Peyer's patch (tissue), 4 donors: Measurements from ENCODE around the gene ZNF552. TPM values are rescaled to one million over a fixed set of nuclear protein-coding genes. Genes with fewer than 3 reads are reported as not detected.
"Not testable (repeated sequence)": the region's sequence is repeated elsewhere in the genome, so short reads cannot be mapped to it uniquely, and the experiment has no call there.

Experiments
- DNase-seq, 3 donors: peaks; one replicate each; pipeline ENCODE4 v3.0.0-alpha.2; 2017 to 2019
- H3K27ac ChIP-seq, 4 donors: fragments of 200-600 bp; sonication (generic); one replicate each; pipeline ENCODE4 v1.5.1; 2016 to 2019
- H3K27me3 ChIP-seq, 2 donors: fragments of 200-600 bp; sonication (generic); one replicate each; pipeline ENCODE4 v1.5.1; 2019
- H3K36me3 ChIP-seq, 3 donors: fragments of 200-600 bp; sonication (generic); one replicate each; pipeline ENCODE4 v1.5.1; 2016 to 2019
- H3K4me1 ChIP-seq, 4 donors: fragments of 200-600 bp; sonication (generic); one replicate each; pipeline ENCODE4 v1.5.1; 2016 to 2019
- H3K4me3 ChIP-seq, 4 donors: fragments of 200-600 bp; sonication (generic); 1 replicate in 3 of 4; 2 replicates in 1 of 4; pipeline ENCODE4 v1.5.1; 2016 to 2019; ENCODE audit warnings: mild to moderate bottlenecking in 1 of 4
- H3K9me3 ChIP-seq, 4 donors: fragments of 200-600 bp; sonication (generic); one replicate each; pipeline ENCODE4 v1.5.1; 2016 to 2019; ENCODE audit warnings: mild to moderate bottlenecking in 1 of 4
- POLR2A ChIP-seq, 2 donors: fragments of 450-650 bp; IDR thresholded peaks; one replicate each; pipeline ENCODE4 v1.5.1; 2017; ENCODE audit warnings: antibody characterized with exemption in 2 of 2, mild to moderate bottlenecking in 2 of 2, moderate library complexity in 2 of 2
- total RNA-seq, 4 donors: library from RNA; depleted of rRNA; stranded (reverse); fragments of >200 nt; gene quantifications; one replicate each; pipeline ENCODE4 v1.1.0, GENCODE V29; 2016
- TF ChIP-seq, protein P1 (sequence below), 6 experiments: fragments of 450-650 bp in 4 of 6; fragments of 200-600 bp in 2 of 6; sonication (generic) in 1 of 6; IDR thresholded peaks; one replicate each; pipeline ENCODE4 v1.5.1; 2017 to 2019; ENCODE audit warnings: antibody characterized with exemption in 6 of 6, mild to moderate bottlenecking in 3 of 6, moderate library complexity in 1 of 6

ZNF552 gene
- total RNA-seq, 4 donors from 2014 or later: 7.4 to 49.2 (median 37.4) TPM

- peaks cover 0 to 27% (median 0%) of the 10 kb centered on the region in 3 donors for H3K36me3 ChIP-seq
- no peak overlapping the region for H3K4me3 ChIP-seq
- DNase-seq: no peak
- H3K27me3 ChIP-seq: no peaks in the 10 kb centered on the region
- H3K9me3 ChIP-seq: no peaks in the 10 kb centered on the region
- no peaks in the 10 kb centered on the region for H3K4me1 ChIP-seq
- no peak overlapping the region for H3K27ac ChIP-seq
- TF ChIP-seq POLR2A (IDR thresholded peaks at IDR 0.05): no peak
- TF ChIP-seq, protein P1, sequence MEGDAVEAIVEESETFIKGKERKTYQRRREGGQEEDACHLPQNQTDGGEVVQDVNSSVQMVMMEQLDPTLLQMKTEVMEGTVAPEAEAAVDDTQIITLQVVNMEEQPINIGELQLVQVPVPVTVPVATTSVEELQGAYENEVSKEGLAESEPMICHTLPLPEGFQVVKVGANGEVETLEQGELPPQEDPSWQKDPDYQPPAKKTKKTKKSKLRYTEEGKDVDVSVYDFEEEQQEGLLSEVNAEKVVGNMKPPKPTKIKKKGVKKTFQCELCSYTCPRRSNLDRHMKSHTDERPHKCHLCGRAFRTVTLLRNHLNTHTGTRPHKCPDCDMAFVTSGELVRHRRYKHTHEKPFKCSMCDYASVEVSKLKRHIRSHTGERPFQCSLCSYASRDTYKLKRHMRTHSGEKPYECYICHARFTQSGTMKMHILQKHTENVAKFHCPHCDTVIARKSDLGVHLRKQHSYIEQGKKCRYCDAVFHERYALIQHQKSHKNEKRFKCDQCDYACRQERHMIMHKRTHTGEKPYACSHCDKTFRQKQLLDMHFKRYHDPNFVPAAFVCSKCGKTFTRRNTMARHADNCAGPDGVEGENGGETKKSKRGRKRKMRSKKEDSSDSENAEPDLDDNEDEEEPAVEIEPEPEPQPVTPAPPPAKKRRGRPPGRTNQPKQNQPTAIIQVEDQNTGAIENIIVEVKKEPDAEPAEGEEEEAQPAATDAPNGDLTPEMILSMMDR (IDR thresholded peaks at IDR 0.05): no peak
Observed at GRCh38 chr19:57841122-57841763, 26.5 kb upstream of the ZNF552 start.

DNA sequence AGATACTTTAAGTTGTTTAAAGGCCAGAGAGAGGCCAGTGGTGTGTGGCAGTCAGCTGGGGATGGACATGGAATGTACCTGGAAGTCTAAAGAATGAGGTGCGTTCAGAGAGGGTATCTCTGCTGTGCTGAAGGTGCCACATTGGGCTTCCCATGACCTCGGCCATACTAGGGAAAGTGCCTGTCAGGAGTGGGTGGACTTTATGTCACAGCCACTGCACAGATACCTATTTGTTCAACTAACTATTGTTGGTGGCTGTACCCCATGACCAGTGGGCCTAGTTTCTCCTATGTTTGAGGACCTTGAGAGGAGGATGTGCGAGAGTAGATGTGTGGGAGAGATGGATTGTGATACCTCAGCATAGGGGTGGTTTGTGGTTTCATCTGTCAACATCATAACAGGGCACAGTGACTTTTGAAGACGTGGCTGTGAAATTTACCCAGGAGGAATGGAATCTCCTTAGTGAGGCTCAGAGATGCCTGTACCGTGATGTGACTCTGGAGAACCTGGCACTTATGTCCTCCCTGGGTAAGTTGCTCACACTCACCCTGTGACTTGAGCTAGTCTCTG lies 24.0 kb upstream of the ZNF552 start:
- H3K9me3 ChIP-seq, H3K27me3 ChIP-seq, DNase-seq, H3K4me3 ChIP-seq, H3K4me1 ChIP-seq, H3K27ac ChIP-seq: not testable (repeated sequence)
- H3K36me3 ChIP-seq: peaks cover 0 to 27% (median 0%) of the 10 kb centered on the region in 3 donors

DNA sequence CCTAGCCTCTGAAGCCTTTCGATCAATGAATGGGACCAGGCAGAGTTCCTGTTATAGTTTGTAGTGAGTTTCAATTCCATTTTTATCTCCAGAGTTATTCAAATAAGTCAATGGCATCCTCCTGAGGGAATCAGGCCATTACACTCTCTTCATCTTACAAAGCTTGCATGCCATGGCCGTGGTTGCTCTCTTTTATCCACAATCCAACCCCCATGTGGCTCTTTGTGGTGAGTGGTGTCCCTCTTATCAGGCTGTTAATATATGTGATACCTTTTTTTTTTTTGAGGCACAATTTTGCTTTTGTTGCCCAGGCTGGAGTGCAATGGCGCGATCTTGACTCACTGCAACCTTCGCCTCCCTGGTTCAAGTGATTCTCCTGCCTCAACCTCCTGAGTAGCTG lies 22.3 kb upstream of the ZNF552 start:
- not testable (repeated sequence) for H3K4me3 ChIP-seq, H3K9me3 ChIP-seq, H3K4me1 ChIP-seq, H3K27me3 ChIP-seq, H3K27ac ChIP-seq, DNase-seq
- peaks cover 0 to 18% (median 0%) of the 10 kb centered on the region in 3 donors for H3K36me3 ChIP-seq

GRCh38 chr19:57830071-57830602 lies 15.4 kb upstream of the ZNF552 start, which contains the start of gene ZNF587B:
Gene ZNF587B, plus strand, starts transcription at chr19:57830299. Its CDS starts 230 bp downstream, at chr19:57830529.
- peak within 1 kb of the TSS in 1 of 4 donors; percentile 53 for H3K27ac ChIP-seq
- peaks cover 0 to 7% (median 0%) of the 10 kb centered on the region in 3 donors for H3K36me3 ChIP-seq
- H3K4me1 ChIP-seq: no peaks in the 10 kb centered on the region
- H3K27me3 ChIP-seq: no peaks in the 10 kb centered on the region
- H3K9me3 ChIP-seq: no peaks in the 10 kb centered on the region
- peak within 1 kb of the TSS in 3 of 4 donors; percentile 6 to 47 (median 34) for H3K4me3 ChIP-seq
- peak; percentile 27 to 79 (median 64) for DNase-seq
- TF ChIP-seq, protein P1 (IDR thresholded peaks at IDR 0.05): peak in 4 of 6 experiments; percentile 33 to 46 (median 40)
- TF ChIP-seq POLR2A (IDR thresholded peaks at IDR 0.05): no peak

DNA sequence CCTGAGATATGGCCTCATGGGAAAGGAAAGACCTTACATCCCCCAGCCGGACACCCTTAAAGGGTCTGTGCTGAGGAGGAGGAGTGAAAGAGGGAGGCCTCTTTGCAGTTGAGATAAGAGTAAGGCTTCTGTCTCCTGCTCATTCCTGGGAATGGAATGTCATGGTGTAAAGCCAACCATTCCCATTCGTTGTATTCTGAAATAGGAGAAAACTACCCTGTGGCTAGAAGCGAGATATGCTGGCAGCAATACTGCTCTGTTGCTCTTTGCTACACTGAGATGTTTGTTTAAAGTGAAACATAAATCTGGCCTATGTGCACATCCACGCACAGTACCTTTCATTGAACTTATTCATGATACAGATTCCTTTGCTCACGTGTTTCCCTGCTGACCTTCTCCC lies 14.6 kb upstream of the ZNF552 start:
- H3K27me3 ChIP-seq: no peaks in the 10 kb centered on the region
- H3K36me3 ChIP-seq: peaks cover 0 to 7% (median 0%) of the 10 kb centered on the region in 3 donors
- H3K4me1 ChIP-seq: peaks cover 0 to 2% (median 0%) of the 10 kb centered on the region in 4 donors
- no peak overlapping the region for H3K27ac ChIP-seq
- H3K4me3 ChIP-seq: no peak overlapping the region
- no peaks in the 10 kb centered on the region for H3K9me3 ChIP-seq
- no peak for DNase-seq
- no peak for TF ChIP-seq POLR2A (IDR thresholded peaks at IDR 0.05)
- TF ChIP-seq, protein P1 (IDR thresholded peaks at IDR 0.05): no peak

DNA sequence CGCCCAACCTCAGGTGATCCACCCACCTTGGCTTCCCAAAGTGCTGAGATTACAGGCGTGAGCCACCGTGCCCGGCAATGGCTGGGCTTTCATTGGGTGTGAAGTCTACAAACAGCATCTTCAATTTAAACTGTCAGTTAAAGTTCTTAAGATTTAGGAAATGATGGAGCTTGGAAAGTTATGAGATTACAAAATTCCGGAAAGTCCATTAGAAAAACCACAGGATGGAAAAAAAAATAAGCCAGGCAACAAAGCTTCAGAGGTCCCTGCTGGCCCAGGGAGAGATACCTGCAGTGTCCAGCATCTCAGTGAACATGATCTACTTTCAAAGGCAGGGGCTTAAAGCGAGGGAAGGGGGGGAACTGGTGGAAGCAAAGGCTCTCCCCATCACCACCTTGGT lies 10.8 kb upstream of the ZNF552 start:
- DNase-seq: no peak
- H3K4me3 ChIP-seq: no peak overlapping the region
- H3K36me3 ChIP-seq: peaks cover 0 to 7% (median 0%) of the 10 kb centered on the region in 3 donors
- no peaks in the 10 kb centered on the region for H3K27me3 ChIP-seq
- H3K9me3 ChIP-seq: no peaks in the 10 kb centered on the region
- peaks cover 0 to 17% (median 5%) of the 10 kb centered on the region in 4 donors for H3K4me1 ChIP-seq
- no peak for TF ChIP-seq POLR2A (IDR thresholded peaks at IDR 0.05)
- TF ChIP-seq, protein P1 (IDR thresholded peaks at IDR 0.05): no peak
- no peak overlapping the region for H3K27ac ChIP-seq

- H3K27me3 ChIP-seq, H3K4me3 ChIP-seq, H3K27ac ChIP-seq, H3K9me3 ChIP-seq, H3K36me3 ChIP-seq, DNase-seq: not testable (repeated sequence)
- peaks cover 0 to 20% (median 7%) of the 10 kb centered on the region in 4 donors for H3K4me1 ChIP-seq
Observed at GRCh38 chr19:57823608-57824007, 8.9 kb upstream of the ZNF552 start.

GRCh38 chr19:57823155-57823554 lies 8.4 kb upstream of the ZNF552 start:
- H3K27me3 ChIP-seq, H3K27ac ChIP-seq, H3K9me3 ChIP-seq, H3K36me3 ChIP-seq, DNase-seq, H3K4me3 ChIP-seq: not testable (repeated sequence)
- H3K4me1 ChIP-seq: peaks cover 0 to 20% (median 7%) of the 10 kb centered on the region in 4 donors

GRCh38 chr19:57821501-57821900 lies 6.8 kb upstream of the ZNF552 start:
- peaks cover 0 to 20% (median 7%) of the 10 kb centered on the region in 4 donors for H3K4me1 ChIP-seq
- DNase-seq, H3K36me3 ChIP-seq, H3K27ac ChIP-seq, H3K27me3 ChIP-seq, H3K9me3 ChIP-seq, H3K4me3 ChIP-seq: not testable (repeated sequence)

GRCh38 chr19:57821095-57821494 lies 6.4 kb upstream of the ZNF552 start:
- H3K36me3 ChIP-seq, DNase-seq, H3K27me3 ChIP-seq, H3K9me3 ChIP-seq: not testable (repeated sequence)
- Histone ChIP-seq H3K27ac (peak overlapping the region in 1 of 4 donors; percentile 92), H3K4me3 (peak overlapping the region in 2 of 4 donors; percentile 88 to 98), H3K4me1 (peaks cover 0 to 20% (median 7%) of the 10 kb centered on the region in 4 donors)
